NCI-H2171 (cell line): ENCODE results near the gene CREB3L1.
"Not testable (repeated sequence)": the region's sequence is repeated elsewhere in the genome, so short reads cannot be mapped to it uniquely, and the experiment has no call there.

ENCODE experiments used
- DNase-seq: peaks from one replicate; lab custom pipeline; 2025; lab: John Stamatoyannopoulos, UW

Gene CREB3L1

DNA sequence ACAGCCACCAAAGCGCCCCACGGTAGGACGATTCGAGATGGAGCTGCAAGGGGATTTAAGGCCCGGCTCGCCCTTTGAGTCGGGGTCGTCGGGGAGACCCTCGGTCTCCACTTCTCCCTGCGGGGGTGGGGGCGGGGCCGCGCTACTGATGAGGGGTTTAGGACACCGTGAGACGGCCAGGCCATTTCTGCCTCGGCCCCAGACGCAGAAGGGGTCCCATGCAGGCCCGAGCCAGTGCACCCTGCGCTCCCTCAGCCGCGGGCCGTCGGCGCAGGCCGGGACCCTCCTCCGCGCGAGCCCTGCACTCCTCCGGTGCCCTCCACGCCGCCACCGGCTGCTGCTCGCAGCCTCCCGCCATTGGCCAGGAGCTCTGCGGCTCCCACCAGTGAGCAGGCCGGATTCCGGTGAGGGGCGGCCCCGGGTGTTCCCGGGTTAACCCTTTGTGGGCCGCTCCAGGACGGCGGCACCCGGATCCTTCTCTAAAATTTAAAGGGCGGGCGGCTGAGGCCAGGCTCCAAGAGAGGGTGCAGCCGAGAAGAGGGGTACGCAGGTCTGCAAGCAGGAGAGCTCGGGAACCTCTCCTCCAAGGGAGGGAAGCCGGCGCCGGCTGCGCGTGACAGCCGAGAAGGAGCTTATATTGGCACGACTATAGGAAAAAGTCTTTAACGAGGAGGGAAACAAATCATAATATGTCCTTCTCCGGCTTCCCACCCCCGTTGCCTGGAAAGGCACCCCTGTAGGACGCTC, 18.0 kb downstream of the CREB3L1 start:
- DNase-seq = peak; percentile 79

DNA sequence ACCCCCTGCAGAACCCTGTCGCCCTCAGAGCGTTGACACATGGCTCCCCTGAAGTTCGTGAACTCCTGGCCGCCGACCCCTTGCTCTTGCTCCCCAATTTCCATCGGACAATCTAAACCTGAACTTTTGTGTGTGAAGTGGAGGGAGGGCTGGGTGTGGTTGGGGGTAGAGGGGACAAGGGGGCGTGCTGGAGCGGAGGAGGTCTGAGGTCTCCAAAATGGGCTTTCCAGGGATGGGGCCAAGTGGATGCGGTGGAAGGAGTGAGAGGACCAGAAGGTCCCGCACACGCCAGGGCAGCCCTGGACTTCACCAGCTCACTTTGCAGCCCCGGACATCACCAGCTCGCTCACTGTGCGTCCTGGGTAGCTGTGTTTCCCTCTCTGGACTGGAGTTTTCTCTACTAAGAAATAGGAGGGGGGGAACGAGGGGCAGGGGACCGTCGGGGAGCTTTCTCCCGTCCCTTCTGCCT, 18.6 kb downstream of the CREB3L1 start:
- DNase-seq = no peak

GRCh38 chr11:46296528-46297448, 19.3 kb downstream of the CREB3L1 start:
- DNase-seq = no peak

DNA sequence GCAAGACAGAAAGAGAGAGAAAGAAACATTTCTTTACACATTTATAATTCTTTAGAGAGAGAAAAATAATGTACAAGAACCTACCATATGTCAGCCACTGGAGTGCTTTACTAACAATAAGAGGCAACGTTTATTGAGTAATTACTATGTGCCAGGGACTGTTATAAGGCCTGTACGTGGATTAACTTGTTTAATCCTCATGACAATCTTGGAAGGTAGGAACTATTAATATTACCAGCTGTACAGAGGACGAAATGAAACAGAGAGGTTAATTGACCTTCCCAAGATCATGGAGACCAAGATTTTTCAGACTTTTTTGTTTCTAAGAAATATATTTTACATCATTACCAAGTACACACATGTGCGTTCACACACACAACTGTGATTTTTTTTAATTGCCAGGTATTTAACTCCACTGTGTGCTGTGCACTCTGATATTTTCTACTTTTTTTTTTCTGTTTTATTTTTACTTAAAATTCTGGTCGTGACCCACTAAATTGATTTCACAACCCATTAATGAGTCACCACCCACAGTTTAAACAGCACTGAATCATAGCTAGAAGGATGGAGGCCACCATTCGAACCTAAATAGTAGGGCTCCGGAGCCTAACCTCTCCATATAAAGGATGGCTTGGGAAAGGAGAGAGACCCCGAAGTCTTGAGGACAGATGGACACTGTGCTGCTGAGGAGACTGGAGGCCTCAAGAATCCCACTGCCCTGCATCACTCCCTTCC, 21.4 kb downstream of the CREB3L1 start:
- no peak for DNase-seq

GRCh38 chr11:46299451-46299961, 22.0 kb downstream of the CREB3L1 start:
- no peak for DNase-seq

GRCh38 chr11:46300270-46300669, 22.8 kb downstream of the CREB3L1 start:
- DNase-seq = no peak

GRCh38 chr11:46302866-46303265, 25.4 kb downstream of the CREB3L1 start:
- DNase-seq = no peak

GRCh38 chr11:46304036-46304435, 26.6 kb downstream of the CREB3L1 start:
- DNase-seq = not testable (repeated sequence)

- no peak for DNase-seq
These were observed 27.2 kb downstream of the CREB3L1 start for GRCh38 chr11:46304605-46305179.

DNA sequence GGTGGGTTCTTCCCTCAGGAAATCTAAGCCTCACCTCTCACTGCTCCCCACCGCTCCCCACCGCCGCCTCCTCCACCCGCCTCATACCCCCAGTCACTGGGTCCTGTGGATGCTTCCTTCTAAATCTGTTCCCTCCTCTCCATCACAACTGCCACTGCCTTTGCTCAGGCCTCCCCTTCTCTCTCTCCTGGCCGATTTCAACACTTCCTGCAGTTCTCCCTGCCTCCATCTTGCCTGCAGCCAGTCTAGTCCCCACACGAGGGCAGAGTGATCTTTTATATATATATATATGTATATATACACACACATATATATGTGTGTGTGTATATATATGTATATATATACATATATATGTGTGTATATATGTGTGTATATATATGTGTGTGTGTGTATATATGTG, 27.8 kb downstream of the CREB3L1 start:
- DNase-seq = no peak

GRCh38 chr11:46306296-46306853, 28.9 kb downstream of the CREB3L1 start:
- no peak for DNase-seq

DNA sequence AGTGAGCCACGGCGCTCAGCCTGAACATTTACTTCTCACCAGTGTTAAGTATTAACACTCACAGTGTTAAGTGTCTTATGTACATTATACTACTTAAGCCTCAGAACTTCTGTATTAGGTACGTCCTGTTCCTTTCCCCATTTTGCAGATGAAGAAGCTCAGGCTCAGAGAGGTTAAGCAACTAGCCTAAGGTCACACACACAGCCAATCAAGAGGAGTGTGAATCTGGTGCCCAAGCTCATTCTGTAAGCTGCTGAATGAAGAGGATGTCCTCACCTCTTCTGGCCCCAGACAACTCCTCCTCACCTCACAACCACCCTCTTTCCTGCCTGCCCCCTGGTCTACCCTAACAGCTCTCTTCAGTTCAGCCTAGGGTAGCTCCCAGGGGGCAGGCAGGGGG, 29.9 kb downstream of the CREB3L1 start:
- no peak for DNase-seq

DNA sequence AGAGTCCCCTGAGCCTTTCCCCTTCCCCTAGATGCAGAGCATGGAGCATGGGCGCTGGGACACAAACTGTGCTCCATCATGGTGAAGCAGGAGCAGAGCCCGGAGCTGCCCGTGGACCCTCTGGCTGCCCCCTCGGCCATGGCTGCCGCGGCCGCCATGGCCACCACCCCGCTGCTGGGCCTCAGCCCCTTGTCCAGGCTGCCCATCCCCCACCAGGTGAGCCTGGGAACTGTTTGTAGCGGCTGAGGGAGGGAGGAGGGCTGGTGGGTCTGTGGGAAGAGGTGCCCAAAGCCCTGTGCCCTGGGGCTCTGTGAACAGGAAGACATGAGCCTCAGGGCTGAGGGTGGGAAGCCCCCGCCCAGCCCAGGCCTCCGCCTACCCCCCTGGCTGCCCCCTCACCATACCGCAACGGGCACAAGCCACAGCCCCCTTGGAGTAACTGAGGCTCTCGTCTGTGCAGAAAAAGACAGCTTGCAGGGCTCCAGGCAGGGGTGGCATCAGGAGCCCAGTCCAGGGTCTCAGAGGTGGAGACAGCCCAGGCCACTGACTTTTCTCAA, 30.4 kb downstream of the CREB3L1 start:
- no peak for DNase-seq

GRCh38 chr11:46308631-46309419, 31.4 kb downstream of the CREB3L1 start:
- DNase-seq = peak; percentile 7

- no peak for DNase-seq
These were observed 32.4 kb downstream of the CREB3L1 start for GRCh38 chr11:46309814-46310259.

DNA sequence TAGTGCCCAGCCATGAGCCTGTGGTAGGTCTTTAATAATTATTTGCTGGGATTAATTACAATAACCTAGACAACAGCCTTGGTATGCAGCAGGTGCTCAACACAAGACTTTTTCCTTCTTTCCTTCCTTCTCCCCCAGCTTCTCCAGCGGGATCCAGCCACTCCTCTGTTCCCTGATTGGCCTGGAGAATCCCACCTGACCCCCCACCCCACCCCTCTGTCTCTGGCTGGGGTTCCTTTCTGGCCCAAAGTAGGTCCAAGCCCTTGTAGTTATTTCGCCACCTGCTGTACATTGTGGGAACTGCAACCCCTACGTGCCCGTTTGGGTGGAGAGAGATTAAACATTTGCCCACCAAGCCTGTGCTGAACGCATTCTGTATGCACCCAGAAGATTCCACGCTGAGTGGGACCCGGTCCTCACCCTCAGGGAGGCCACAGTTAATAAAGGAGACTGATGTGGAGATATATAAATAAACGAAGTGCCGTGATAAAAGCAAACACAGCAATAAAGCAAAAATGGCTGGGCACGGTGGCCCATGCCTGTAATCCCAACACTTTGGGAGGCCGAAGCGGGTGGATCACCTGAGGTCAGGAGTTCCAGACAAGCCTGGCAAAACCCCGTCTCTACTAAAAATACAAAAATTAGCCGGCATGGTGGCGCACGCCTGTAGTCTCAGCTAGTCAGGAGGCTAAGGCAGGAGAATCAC, 37.7 kb downstream of the CREB3L1 start:
- DNase-seq = peak; percentile 32

DNA sequence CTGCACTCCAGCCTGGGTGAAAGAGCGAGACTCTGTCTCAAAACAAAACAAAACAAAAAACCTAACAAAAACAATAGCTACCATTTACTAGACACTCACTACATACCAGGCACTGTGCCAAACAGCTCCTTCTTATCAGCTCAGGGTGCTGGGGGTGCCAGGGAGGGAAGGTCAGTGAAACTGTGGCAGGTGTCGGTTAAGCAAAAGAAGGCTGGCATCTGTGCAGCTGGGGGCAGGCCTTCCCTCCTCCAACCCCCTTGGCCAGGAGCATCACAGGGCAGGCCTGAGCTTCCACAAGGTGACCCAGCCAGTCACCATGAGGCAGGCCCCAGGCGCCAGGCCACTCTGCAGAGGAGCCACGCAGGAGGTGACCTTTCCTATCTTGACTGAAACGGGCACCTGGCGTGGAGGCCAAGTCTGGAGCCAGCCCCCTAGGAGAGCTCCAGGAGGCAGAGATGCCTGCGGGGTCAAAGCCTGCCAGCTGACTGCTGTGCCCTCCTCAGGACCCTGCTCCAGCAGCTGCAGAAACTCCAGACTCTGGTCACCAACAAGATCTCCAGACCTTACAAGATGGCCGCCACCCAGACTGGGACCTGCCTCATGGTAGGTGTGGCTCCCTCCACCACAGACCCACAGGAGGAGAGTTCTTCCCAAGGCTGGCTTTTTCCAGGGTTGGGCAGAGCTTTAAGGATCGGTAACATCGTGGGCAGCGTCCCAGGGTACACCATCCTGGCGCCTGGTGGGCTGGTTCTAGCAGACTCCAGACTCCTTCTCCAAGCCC, 38.5 kb downstream of the CREB3L1 start:
- peak; percentile 7 for DNase-seq

DNA sequence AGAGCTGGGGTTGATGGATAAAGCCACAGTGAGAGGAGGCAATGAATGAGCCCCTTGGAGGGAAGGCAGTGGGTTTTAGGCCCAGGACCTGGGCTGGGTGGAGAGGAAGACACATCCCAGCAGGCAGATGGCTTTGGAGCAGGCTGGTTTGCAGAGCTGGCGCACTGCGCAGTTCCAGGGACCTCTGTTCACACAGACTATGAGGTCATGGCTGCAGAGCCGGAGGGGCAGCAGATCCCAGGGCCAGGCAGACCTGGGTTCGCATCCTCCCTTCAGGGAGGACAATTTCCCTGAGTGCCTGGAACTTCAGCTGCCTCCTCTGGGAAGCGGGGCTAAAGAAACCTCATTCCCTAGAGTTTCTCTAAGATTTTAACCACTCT, 41.6 kb downstream of the CREB3L1 start:
- no peak for DNase-seq

DNA sequence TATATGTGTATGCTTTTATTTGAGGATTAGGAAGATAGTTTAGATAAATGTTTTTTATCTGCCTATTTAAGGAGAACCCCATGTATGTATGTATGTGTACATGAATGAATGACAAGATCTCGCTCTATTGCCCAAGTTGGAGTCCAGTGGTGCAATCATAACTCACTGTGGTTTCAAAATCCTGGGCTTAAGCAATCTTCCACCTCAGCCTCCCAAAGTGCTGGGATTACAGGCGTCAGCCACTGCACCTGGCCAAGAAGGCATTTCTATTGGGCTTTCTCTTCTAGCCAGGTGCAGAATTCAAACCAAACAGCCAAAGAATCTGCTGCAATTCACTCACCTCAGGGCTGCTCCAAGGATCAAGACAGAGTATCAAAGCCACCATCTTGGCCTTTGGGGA, 44.3 kb downstream of the CREB3L1 start:
- no peak for DNase-seq
